ENCODE measurements around the gene LRRN2.
"Not testable (repeated sequence)": the region's sequence is repeated elsewhere in the genome, so short reads cannot be mapped to it uniquely, and the experiment has no call there.

LRRN2 gene

GRCh38 chr1:204711947-204712701 is 26.6 kb upstream of the LRRN2 start:
- DNase-seq, result no peak

- DNase-seq, result no peak
Observed at GRCh38 chr1:204711103-204711946, 25.8 kb upstream of the LRRN2 start.

GRCh38 chr1:204709960-204710912 is 24.7 kb upstream of the LRRN2 start:
- DNase-seq, result no peak

GRCh38 chr1:204709021-204709420 is 23.5 kb upstream of the LRRN2 start:
- DNase-seq, result no peak

DNA sequence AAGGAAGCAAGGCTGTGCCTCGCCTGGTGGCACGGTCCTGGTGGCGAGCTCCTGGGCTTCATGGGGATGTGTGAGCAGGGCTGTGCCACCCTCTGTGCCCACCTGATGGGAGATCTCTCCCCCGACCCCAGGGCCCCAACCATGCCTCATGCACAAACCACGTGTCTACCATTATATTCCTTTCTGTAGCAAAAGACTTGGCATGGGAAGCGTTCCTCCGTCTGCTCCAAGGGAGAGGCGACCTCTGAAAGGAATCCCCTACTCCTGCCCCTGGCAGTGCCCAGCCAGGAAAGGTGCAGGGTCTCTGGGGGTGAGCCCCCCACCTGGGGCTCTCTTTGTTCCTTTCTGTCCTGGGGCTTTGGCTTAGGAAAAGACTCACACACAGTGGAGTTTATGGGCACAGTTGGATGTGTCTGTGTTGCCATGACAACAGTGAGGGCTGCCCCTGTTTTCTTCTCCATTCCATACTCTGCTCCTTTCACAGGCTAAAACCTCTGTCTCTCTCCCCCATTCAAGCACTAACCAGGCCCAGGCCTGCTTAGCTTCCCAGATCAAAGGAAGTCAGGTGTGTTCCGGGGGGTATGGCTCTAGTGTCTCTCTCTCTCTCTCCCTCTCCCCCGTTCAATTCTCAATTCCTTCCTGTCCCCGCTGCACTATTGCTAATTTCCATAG is 21.4 kb upstream of the LRRN2 start:
- no peak for DNase-seq

- DNase-seq, result no peak
Observed at GRCh38 chr1:204705888-204706837, 20.6 kb upstream of the LRRN2 start.

- DNase-seq, result no peak
Observed at GRCh38 chr1:204705493-204705811, 19.9 kb upstream of the LRRN2 start.

GRCh38 chr1:204704794-204705492 is 19.4 kb upstream of the LRRN2 start:
- DNase-seq, result no peak

DNA sequence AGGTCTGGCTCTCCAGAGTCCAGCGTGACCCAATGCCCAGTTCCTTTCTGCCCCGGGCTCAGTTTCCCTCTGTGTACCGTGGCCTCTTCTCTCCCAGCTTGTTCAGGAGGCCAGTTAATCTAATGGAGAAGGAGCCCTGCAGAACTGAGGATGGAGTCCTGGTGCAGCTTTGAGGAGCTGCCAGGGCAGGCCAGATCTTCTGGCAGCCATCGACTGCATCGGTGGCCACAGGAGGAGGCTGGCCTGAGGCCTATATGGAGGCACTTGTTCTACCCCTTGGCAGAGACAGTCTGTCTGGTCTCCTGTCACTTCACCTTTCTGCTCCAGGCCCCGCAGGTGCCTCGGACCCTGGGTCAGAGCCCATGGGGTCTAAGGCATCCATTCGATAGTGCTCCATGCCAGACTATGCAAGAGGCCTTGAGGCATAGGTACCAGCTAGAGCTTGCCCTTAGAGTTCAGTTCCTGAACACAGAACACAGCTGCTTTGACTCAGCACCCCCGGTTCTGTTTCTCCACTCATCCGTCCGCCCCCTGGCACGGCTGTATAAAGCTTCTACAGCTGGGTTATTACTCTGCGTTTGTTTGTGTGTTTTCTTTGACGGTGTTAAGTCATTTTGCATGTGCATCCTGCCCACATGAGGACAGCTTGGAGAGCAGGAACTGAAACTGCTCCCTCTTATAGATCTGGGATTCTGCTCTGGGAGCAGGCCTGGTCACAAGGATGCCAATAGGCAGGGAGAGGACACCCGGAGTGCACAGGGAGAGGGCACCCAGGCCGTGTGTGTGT is 18.5 kb upstream of the LRRN2 start:
- no peak for DNase-seq

- no peak for DNase-seq
Observed at GRCh38 chr1:204703268-204703664, 17.7 kb upstream of the LRRN2 start.

- no peak for DNase-seq
Observed at GRCh38 chr1:204702552-204703267, 17.2 kb upstream of the LRRN2 start.

GRCh38 chr1:204701229-204701628 is 15.7 kb upstream of the LRRN2 start:
- DNase-seq, result no peak

DNA sequence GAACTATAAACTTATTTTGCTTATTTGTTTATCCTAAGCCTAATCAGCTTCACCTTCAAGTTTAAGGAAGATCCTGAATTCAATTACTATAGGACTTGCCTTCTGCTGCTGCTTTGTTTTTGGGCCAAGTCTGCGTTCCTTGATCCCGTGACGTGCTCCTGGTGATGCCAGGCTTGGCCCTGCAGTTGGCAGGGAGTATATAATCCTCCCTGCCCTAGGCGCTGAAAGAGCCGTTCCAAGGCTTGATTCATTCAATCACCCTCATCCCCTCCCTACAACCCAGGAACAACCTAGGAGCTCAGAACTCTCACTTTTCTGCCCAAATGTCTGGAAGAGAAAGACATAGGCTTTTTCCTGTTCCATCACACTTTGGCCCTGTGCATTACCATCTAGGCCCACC is 12.4 kb upstream of the LRRN2 start:
- no peak for DNase-seq

GRCh38 chr1:204696606-204697005 is 11.1 kb upstream of the LRRN2 start:
- DNase-seq, result no peak

- DNase-seq, result no peak
Observed at GRCh38 chr1:204695692-204696091, 10.2 kb upstream of the LRRN2 start.

DNA sequence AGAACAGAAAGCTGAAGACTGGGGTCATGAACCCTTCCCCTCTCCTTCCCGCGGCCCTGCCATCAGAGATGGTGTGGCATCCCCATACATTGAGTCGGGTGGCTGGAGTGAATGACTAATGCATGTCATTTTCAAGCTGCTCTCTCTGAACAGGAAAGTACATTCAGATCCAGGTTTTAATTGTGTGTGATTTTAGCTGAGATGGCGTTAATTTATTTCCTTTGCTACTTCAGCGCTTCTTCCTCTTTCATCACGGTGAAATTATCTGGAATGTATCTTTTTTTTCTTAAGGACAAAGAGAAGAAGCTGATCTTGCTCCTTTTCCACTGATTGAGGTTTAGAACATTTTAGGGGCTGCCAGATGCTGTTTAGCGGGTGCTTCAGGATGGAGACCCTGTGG is 8.6 kb upstream of the LRRN2 start:
- no peak for DNase-seq

DNA sequence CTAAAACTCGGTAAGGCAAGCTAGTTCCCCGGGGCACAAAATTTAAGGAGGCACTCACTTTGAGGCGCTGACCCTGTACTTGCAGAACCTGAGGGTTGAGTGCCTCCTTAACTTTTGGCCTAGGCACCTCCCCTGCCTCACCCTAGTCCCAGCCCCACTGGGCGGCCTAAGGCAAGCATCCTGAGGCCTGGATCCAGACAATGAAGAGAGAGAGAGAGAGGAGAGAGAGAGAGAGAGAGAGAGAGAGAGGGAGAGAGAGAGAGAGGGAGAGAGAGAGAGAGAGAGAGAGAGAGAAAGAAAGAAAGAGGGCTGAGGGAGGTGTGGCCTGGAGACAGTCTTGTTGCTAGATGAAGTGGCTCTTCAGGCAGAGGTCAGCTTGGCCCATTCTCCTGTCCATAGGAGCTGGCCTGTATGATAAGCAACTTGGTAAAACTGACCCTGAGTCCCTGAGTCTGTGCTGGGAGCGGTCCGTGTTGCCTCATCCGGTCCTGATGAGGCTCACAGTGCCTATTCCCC is 7.4 kb upstream of the LRRN2 start:
- no peak for DNase-seq

- DNase-seq, result no peak
Observed at GRCh38 chr1:204692325-204692840, 6.8 kb upstream of the LRRN2 start.

- not testable (repeated sequence) for DNase-seq
Observed at GRCh38 chr1:204691328-204691730, 5.8 kb upstream of the LRRN2 start.

Data from central memory CD4-positive, alpha-beta T cell (primary cell).